ENCODE data around the gene PTPRN2.
"Not testable (repeated sequence)": the region's sequence is repeated elsewhere in the genome, so short reads cannot be mapped to it uniquely, and the experiment has no call there.

The PTPRN2 gene

DNA sequence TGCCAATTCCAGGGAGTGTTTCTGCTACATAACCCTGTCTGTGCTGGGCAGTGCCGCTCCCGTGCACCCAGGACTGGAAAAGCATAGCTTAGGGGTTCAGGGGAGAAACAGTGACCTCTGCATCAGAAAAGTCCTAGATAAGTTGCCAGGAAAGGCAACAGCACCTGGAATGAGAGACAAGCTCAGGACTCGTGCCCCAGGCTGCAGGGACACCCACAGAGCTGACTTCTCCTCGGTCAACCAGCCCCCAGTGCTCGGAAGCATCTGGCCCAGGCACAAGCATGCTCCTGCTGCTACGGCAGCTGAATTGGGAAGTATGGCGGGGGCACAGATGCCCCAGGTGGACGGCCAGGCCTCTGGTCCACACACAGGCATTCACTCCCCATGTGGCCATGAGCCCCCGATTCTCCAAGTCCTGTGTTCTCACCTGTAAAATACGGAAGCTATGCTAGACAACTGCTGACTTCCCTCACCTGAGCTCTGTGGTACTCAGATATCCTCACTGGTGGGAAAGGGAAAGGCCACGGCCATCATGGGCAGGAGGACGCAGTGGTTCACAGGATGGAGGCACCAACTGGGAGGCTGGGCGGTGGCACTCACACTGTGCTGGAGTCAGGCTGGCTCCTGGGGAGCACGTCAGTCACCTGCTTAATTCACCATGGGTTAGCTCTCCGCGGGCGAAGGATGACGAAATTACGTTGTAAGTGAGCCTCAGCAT lies 220.5 kb downstream of the PTPRN2 start:
- no peak for DNase-seq (ENCODE audit: low read depth in 2 of 2)

DNA sequence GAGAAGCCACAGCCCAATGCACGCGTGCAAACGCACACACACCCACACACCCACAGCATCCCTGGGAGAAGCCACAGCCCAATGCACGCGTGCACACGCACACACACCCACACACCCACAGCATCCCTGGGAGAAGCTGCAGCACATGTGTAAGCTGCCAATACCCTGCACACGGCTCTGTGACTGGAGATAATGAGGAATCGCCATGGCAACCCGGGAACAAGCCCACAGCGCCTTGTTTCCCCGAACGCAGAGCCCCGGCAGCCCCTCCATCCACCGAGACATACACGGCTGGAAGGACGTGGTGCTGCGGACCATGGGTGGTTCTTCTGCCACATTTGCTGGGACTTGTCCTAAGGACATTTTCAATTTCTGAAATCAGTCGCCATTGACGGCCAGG lies 221.3 kb downstream of the PTPRN2 start:
- DNase-seq (ENCODE audit: low read depth in 2 of 2): no peak

DNA sequence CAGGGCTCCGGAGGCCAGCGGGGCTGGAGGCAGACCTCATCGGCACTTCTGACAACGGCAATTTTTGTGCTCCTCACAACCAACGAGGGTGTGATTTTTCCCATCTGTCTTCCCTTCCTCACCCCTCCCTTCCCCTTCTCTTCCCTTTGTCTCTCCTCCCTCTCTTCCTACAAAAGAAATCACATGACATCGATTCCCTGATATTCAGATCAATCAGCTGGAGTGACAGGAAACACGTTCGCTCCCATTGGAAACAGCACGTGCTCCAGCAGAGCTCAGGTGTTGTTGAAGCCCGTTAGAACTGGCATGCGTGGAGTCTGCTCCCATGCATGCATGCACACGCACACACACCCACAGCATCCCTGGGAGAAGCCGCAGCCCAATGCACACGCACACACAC lies 222.4 kb downstream of the PTPRN2 start:
- DNase-seq (ENCODE audit: low read depth in 2 of 2): no peak

DNA sequence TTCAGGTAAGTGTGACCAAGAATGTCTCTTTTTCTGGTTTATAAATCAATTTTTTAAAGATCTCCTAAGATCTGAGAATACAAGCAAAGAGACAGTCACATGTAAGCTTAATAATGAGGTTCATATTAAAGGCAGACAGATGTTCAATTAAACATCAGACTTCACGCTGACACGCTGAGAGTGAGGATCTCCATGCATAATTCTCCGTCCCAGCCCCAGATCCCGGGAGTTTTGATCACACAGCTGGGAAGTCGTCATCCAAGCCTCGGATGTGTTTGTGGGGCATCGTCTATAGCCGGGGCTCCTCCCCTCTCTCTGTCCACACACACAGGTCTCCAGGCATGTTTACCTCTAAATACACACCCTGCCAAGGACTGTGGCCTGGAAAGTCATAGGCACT lies 223.2 kb downstream of the PTPRN2 start:
- DNase-seq (ENCODE audit: low read depth in 2 of 2): no peak

DNA sequence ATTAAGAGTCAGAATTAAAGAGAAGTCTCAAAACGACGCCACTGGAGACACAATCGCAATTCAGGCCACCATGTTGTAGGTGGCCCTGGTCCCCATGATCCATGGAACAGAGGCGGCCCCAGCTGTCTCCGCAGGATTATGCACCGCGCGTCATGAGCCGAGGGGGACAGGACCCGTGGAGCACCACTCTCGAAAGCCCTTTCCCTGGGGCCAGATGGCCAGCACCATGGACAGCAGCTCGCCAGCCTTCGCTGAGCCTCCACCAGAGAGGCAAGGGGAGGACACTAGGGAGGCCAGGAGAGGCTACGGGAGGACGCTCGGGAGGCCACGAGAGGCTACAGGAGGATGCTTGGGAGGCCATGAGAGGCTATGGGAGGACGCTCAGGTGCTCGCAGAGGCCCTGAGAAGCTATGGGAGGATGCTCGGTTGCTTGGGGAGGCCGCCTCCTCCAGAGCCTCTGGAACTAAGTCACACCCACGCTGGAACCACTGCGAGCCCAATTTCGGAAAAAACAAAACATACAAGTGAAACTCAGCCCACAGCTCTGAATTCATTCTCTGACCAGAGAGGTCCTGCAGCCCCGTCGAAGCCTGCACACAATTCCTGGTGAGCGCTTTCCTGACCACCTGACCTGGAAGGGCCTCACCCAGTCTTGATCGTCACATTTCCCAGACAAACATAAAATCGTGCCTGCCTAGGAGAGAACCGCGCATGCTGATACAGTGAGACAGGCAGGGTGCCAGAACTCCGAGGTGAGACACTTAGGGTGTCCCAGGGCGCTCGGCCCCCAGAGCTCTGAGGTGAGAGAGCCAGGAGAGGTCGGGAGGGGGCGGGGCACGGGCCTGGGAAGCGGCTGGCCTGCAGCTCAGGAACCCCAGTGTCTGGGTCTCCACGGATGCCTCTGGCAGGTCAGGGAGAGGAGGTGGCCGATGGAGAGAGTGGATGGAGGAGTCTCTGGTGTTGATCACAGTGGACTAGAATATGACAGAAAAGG lies 224.4 kb downstream of the PTPRN2 start:
- no peak for DNase-seq (ENCODE audit: low read depth in 2 of 2)

DNA sequence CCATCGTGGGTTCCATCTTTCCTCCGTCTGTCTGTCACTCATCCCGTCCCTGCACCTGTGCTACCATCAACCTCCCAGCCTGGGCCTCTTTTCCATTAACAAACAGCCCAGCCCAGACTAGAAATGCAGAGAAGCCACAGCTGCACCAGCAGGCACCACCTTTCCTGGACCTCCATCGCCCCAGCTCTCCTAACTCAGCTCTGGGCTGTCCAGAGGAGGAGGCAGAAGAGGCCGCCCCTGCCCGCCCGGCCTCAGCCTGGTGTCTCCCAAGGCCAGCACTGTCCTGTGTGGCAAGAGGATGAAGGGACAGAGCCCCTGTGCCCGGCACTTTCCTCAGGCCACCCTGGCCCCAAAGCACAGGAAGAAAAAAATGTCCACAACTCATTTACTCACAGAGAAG lies 225.6 kb downstream of the PTPRN2 start:
- no peak for DNase-seq (ENCODE audit: low read depth in 2 of 2)

DNA sequence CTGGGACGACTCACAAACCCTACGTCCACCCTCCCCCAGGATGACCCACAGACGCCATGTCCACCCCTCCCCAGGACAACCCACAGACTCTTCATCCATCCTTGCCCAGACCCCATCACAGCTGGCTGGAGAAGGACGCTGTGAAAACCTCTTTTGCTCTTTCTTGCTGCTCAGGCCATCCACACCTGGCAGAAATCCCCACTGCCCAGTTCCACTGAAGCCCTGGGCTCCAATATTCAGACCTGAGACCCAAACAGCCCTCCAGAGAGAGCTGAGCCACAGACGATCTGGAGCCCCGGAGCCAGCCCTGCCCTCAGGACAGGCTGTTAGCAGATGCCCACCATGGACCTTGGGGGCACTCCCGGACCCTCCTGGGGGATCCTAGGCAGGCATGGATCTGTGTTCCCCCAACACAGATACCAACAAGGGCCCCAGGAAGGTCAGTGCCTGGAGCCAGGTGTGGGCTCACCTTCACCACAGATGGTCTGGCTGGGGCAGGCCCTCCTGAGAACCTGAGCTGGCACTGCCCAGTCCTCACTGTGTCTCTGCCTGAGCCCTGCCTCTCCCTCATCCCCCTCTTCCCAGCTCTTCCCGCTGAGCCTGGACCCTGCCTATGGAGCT lies 226.2 kb downstream of the PTPRN2 start:
- no peak for DNase-seq (ENCODE audit: low read depth in 2 of 2)

DNA sequence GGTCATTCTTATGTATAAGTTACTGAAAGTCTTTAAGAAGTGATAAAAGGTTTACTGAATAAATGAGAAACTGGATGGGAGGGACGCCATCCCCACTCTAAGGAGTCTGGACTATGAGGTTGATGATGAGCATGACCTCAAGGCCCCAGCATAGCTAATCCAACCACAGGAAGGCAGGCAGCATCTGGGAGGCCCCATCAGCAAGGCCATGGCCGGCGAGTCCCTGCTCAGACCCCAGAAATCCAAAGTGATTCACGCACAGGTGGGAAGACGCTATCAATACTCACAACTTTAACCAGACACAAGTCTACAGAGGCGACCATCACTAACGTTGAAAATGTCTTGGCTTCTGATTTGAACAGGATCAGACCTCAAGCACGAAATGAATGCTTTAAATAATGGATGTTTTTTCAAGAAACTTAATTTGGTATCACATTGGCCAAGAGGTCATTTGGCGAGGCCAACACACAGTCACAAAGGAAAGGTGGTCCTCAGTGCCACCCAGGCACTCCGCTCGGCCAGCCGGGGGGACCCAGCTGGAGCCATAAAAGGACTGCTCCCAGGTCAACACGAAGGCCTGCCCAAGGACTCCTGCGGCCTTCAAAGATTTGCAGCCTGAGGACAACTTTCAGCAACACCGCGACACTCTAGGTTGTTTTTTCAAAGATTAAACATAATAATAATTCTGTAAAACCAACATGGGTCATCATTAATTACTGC lies 228.5 kb downstream of the PTPRN2 start:
- no peak for DNase-seq (ENCODE audit: low read depth in 2 of 2)

DNA sequence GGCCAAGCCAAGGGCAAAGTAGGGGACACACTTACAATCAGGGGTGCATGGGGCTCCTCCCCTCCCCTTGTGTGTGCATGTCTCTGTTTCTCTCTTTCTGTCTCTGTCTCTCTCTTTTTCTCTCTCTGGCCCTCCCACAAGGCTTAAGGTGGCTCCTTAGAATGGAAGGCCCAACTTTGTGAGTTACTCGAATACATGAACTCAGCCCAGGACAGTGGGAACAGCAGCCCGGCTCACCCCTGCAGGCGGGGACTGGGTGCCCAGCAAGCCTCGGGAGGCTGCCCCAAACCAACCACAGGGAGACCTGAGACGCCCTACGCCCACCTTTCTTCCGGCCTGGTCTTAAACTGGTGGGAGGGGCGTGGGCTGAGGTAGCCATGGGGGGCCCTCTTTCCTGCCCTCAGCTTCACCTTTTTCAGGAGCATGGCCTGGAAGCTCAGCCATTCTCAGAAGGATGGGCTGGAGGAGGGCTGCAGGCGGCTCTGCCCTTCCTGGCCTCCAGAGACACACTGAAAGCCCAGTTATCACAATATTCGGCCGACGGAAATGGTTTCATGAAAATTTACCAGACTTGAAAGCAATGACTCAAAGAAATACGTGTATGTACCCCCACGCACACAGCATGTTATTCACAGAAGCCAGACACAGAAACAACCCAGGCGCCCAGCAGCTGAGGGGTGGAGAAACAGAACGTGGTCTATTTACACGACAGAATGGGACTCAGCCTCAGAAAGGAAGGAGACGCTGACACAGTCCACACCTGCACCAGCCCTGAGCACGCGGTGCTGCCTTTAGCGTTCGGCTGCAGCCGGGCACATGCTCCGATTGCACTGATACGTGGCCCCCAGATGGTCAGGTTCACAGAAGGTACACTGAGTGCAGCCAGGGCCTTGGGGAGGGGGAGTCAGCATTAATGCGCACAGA lies 229.5 kb downstream of the PTPRN2 start:
- DNase-seq (ENCODE audit: low read depth in 2 of 2): no peak

DNA sequence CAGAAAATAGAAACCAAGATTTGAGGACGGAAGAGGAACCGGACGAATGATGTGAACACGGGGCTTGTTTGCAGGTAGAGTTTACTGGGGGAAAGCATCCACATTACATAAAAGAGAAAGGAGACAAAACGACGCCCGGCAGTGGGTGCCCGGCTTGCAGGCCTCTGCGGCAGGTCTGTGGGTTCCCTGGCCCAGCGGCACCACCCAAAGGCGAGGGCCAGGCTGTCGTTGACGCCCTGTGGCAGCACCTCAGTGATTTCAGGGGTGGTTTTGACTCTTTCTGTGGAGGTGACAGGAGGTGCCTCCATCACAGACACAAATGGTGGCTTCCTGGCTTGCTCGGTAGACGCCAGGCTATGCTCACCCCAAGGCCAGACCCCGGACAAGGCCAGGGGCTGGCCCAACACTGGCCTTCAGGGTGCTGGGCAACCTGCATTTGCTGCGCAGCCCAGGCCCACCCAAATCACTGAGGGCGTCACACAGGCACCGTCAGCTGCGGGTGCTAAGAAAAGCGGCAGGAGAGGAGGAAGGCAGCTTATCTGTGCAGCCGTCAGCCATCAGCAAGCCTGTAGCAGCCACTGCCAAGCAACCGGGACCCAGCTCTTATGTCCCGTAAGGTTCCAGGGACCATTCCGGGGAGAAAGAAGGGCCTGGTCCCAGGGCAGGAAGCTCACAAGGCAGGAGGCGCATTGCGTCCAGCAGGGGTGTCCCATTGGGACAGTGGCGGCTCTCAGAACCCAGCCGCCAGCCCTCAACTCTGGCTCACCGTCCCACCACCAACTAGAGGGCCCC lies 230.3 kb downstream of the PTPRN2 start:
- DNase-seq (ENCODE audit: low read depth in 2 of 2): no peak

DNA sequence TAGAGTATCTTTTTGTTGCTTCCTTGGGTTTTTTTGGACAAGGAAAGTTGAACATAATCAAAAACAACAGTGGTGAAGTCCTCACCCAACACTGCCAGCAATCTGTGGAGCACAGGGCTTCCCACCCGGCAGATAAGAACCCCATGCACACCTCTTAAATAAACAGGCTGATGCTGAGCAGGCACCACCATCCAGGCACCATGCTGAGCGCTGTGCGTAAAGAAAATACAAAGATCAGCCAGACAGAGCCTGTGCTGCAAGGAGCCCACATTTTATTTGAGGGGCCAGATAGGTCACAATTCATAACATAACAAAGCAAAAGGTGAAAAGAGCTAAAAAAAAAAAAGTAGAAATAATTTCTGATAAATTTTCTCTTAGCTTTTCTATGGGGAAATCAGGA lies 231.2 kb downstream of the PTPRN2 start:
- no peak for DNase-seq (ENCODE audit: low read depth in 2 of 2)

DNA sequence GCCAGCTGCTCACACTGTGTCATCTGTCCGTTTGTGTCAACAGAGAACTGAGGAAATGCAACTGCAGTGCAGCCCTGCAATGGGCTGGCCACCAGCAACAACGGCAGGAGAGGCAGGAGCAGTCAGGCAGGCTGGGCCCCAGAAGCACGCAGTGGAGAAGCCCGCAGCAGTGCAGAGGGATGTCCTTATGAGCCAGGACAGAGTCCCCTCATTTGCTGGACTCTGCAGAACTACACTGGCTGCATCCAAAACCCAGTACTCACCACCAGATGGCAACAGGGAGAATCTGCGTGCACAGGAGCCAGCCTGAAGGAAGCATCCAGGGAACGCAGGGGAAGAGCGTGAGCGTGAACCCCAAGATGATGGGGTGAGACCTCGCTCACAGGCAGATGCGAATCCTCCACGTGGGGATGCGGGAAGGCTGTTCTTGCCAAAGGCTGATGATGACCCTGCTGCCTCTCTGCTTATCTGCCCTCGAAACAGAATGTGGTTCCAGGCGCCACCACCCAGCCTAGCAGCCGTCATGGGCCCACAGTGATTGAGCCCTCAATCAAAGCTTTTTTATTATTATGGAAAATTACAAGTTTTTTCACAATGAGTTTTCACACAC lies 232.1 kb downstream of the PTPRN2 start:
- no peak for DNase-seq (ENCODE audit: low read depth in 2 of 2)

DNA sequence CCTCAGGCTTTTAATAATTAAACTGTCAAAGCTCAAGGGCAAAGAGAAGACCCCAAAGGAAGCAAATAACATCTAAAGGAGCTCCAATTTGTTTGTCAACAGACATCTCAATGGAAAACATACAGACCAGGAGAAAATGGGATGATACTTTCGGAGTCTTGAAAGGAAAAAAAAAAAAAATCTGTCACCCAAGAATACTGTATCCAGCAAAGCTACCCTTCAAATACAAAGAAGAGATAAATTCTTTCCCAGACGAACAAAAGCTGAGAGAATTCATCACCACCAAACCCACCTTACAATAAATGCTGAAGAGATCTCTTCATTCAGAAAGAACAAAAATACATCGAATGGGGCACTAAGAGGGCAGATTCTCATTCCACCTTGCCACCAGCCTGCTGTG lies 232.8 kb downstream of the PTPRN2 start:
- DNase-seq (ENCODE audit: low read depth in 2 of 2): no peak

DNA sequence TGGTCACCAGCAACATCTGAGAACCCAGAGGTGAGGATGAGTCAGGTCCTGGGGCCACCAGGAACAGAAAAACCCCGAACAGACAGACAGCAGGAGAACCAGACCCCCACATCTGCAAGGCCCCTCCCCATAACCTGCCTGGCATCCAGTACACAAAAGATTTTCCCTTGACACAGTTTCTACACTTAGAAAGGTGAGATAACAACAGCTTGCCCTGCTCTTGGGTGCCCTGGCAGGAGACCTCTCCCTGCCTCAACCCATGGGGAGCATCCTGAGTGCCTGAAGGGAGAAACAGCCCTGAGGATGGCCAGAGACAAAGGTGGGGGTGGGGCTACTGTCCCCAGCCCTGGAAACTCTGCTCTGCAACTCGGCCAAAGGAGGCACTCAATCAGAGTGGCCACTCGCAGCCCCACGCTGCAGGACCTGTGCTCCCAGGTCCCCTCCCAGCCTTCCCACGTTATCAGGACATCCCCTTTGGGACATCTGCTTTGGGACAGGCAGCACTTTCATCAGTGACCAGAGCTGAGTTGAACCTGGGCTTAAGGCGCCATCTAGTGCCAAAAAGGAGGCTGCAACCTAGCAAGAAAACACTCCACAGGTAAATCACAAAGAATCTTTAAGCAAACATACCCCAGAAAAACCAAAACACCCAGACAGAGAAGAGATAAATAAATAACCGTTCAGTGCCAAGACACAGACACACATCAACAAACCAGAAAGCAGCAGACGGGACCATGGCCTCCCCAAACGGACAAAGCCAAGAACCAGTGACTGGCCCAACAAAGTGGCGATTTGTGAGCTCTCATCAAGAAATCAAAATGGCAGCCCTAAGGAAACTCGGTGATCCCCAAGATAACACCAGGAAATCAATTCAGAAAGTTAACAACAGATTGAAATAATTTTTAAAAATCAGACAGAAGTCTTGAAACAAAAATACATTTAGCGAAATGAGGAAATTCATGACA lies 233.7 kb downstream of the PTPRN2 start:
- no peak for DNase-seq (ENCODE audit: low read depth in 2 of 2)

DNA sequence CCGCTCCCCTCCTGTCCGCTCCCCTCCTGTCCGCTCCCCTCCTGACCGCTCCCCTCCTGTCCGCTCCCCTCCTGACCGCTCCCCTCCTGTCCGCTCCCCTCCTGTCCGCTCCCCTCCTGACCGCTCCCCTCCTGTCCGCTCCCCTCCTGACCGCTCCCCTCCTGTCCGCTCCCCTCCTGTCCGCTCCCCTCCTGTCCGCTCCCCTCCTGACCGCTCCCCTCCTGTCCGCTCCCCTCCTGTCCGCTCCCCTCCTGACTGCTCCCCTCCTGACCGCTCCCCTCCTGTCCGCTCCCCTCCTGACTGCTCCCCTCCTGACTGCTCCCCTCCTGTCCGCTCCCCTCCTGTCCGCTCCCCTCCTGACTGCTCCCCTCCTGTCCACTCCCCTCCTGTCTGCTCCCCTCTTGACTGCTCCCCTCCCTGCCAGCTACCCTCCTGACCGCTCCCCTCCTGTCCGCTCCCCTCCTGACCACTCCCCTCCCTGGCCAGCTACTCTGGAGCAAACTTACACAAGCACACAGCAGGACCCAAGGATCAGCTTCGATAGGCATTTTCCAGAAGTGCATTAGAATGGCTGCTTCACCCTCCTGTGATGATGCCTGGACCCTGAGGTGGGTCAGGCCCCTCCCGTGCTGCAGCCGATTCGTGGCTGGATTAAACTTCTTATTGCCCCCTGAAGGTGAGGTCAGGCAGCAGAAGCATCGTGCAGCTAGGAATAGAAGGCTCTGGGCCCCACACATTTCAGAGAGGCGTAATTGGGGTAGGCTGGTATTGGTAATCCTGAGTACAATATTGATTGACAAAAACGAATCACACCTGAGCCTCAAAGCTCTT lies 235.5 kb downstream of the PTPRN2 start:
- not testable (repeated sequence) for DNase-seq (ENCODE audit: low read depth in 2 of 2)

DNA sequence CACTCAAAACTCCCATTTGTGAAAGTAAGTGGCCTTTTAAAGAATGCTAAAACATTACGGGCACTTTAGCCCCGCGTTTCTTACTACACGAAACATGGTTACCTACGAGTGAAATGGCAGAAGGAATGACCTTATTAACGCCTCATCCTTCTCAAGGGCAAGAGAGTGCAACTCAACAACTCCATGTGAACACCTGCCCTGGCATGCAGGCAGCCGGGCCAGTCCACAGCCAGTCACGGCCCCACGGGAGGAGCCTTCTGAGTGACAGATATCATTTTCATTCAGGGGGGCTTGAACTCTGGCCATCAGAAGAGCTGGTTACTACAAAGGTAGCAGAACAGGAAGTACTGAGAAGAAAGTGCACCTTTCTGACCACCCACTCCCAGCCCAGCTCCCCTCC lies 236.1 kb downstream of the PTPRN2 start:
- no peak for DNase-seq (ENCODE audit: low read depth in 2 of 2)

DNA sequence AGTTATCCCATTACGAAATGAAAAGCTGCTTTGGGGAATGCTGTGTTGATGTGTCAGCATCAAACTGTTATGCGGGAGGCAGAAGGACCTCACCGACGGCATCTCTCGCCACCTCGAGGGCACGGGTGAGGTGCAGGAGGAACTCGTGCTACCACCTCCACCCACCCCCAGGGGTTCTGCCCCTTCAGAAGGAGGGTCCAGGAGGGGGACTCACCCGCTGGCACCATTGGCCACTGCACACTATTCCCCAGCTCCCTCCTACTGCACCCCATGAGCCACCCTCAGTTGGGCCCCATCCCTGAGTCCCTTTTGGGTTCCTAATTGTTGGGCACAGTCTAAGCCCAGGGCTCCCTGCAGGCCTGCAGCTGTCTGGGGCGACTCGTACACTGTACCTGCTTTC lies 236.6 kb downstream of the PTPRN2 start:
- DNase-seq (ENCODE audit: low read depth in 2 of 2): no peak

Data from stimulated activated CD8-positive, alpha-beta memory T cell treated with anti-CD3 and anti-CD28 coated beads, Interleukin-7, amount 100 ng/mL, for 1 hour (primary cell).